ENCODE data around the gene MPP4.
"Not testable (repeated sequence)": the region's sequence is repeated elsewhere in the genome, so short reads cannot be mapped to it uniquely, and the experiment has no call there.

Gene MPP4

GRCh38 chr2:201671205-201671604, 27.2 kb downstream of the MPP4 start:
- not testable (repeated sequence) for DNase-seq (ENCODE audit: low read depth)

GRCh38 chr2:201669865-201670264, 28.6 kb downstream of the MPP4 start:
- no peak for DNase-seq (ENCODE audit: low read depth)

- DNase-seq (ENCODE audit: low read depth), result no peak
These were observed 30.0 kb downstream of the MPP4 start for GRCh38 chr2:201668402-201668910.

- DNase-seq (ENCODE audit: low read depth), result no peak
These were observed 34.1 kb downstream of the MPP4 start for GRCh38 chr2:201664334-201664733.

GRCh38 chr2:201661366-201661765, 37.1 kb downstream of the MPP4 start:
- DNase-seq (ENCODE audit: low read depth), result no peak

- no peak for DNase-seq (ENCODE audit: low read depth)
These were observed 38.0 kb downstream of the MPP4 start for GRCh38 chr2:201660293-201660895.

- DNase-seq (ENCODE audit: low read depth), result no peak
These were observed 41.7 kb downstream of the MPP4 start for GRCh38 chr2:201656740-201657139.

- DNase-seq (ENCODE audit: low read depth), result no peak
These were observed 42.3 kb downstream of the MPP4 start for GRCh38 chr2:201656102-201656501.

- DNase-seq (ENCODE audit: low read depth), result peak; percentile 85
These were observed 43.6 kb downstream of the MPP4 start for GRCh38 chr2:201654616-201655384.

- no peak for DNase-seq (ENCODE audit: low read depth)
These were observed 45.2 kb downstream of the MPP4 start for GRCh38 chr2:201653221-201653620.

- DNase-seq (ENCODE audit: low read depth), result no peak
These were observed 49.0 kb downstream of the MPP4 start for GRCh38 chr2:201649442-201649841.

GRCh38 chr2:201647431-201647830, 51.0 kb downstream of the MPP4 start:
- DNase-seq (ENCODE audit: low read depth), result no peak

GRCh38 chr2:201644001-201644400, 54.4 kb downstream of the MPP4 start:
- no peak for DNase-seq (ENCODE audit: low read depth)

- DNase-seq (ENCODE audit: low read depth), result no peak
These were observed 55.1 kb downstream of the MPP4 start, which contains the start of gene TMEM237 for GRCh38 chr2:201643216-201643890. Gene TMEM237 (minus strand): TSS chr2:201643503. CDS start chr2:201643400, 103 bp downstream.

- no peak for DNase-seq (ENCODE audit: low read depth)
These were observed 55.7 kb downstream of the MPP4 start for GRCh38 chr2:201642579-201643215.

- DNase-seq (ENCODE audit: low read depth), result no peak
These were observed 56.3 kb downstream of the MPP4 start for GRCh38 chr2:201642086-201642578.

GRCh38 chr2:201639205-201639604, 59.2 kb downstream of the MPP4 start:
- no peak for DNase-seq (ENCODE audit: low read depth)

- no peak for DNase-seq (ENCODE audit: low read depth)
These were observed 60.1 kb downstream of the MPP4 start for GRCh38 chr2:201638326-201638725.

- no peak for DNase-seq (ENCODE audit: low read depth)
These were observed 64.7 kb downstream of the MPP4 start for GRCh38 chr2:201633661-201634249.

GRCh38 chr2:201631041-201631440, 67.4 kb downstream of the MPP4 start:
- no peak for DNase-seq (ENCODE audit: low read depth)

GRCh38 chr2:201630577-201630976, 67.9 kb downstream of the MPP4 start:
- DNase-seq (ENCODE audit: low read depth), result no peak

GRCh38 chr2:201628545-201628944, 69.9 kb downstream of the MPP4 start:
- DNase-seq (ENCODE audit: low read depth), result no peak

All from GM04503 (cell line).